HCT116 (cell line): ENCODE data around the gene ACSM4. TPM values are rescaled to one million over a fixed set of nuclear protein-coding genes. Genes with fewer than 3 reads are reported as not detected.

Source experiments
- ATAC-seq: fragments of 200-7000 bp; cut with Tn5 transposase; 2 replicates; pipeline ENCODE4 v1.9.1; 2020; ENCODE audit warnings: mild to moderate bottlenecking, moderate library complexity
- BruUV-seq: library from RNA; stranded (reverse); fragments of 400-500 nt; replicated peaks from 2 replicates; lab custom pipeline; 2021; lab: Mats Ljungman, UMichigan
- CTCF ChIA-PET: fragments of 300-600 bp; sonication (Branson Sonifier 250); formaldehyde crosslinking; loops from one replicate; lab custom pipeline; 2021; ENCODE audit warnings: antibody characterized with exemption; lab: Charles Lee
- POLR2A ChIA-PET: fragments of 300-600, 350-600 bp; sonication (Branson Sonifier 250); formaldehyde crosslinking; loops from one replicate; lab custom pipeline; 2021; ENCODE audit warnings: antibody characterized with exemption; lab: Charles Lee
- RAD21 ChIA-PET, 2 experiments: fragments of 300-600 bp; sonication (Branson Sonifier 250); formaldehyde crosslinking; loops; one replicate each; lab custom pipeline; 2023; ENCODE audit warnings: low total read pairs in 2 of 2; ENCODE audit not compliant: uncharacterized antibody in 2 of 2, unreplicated experiment in 2 of 2, low non-redundant PET in 1 of 2; lab: Charles Lee
- DNase-seq: peaks from one replicate; pipeline ENCODE4 v3.0.0-alpha.2; 2010; ENCODE audit warnings: low read depth, low spot score
- H2AFZ ChIP-seq: fragments of 200-600 bp; shearing (Covaris generic), sonication (generic); 2 replicates; pipeline ENCODE4 v1.6.1; 2017; ENCODE audit warnings: low read depth, mixed run types, mixed read lengths, antibody characterized with exemption, low read length; ENCODE audit not compliant: poor library complexity, severe bottlenecking
- H3K27ac ChIP-seq: 2 replicates; pipeline ENCODE4 v1.5.1; 2012; ENCODE audit warnings: low read depth, low read length
- H3K27me3 ChIP-seq: fragments of 200-600 bp; sonication (generic); 2 replicates; pipeline ENCODE4 v1.6.1; 2016; ENCODE audit warnings: mixed run types, low read length, mixed read lengths; ENCODE audit not compliant: insufficient read depth
- H3K36me3 ChIP-seq, 2 experiments: fragments of 200-500 bp in 1 of 2; fragments of 200-600 bp in 1 of 2; sonication (Bioruptor generic) in 1 of 2; sonication (generic) in 1 of 2; 2 replicates each; pipeline versions ENCODE4 v1.5.1 to v1.6.1; 2014 to 2016; ENCODE audit warnings: low read length in 2 of 2, inconsistent platforms in 1 of 2, mixed read lengths in 1 of 2, mixed run types in 1 of 2; ENCODE audit not compliant: insufficient read depth in 2 of 2, control insufficient read depth in 1 of 2
- H3K4me1 ChIP-seq, 2 experiments: fragments of 200-600 bp in 1 of 2; sonication (generic) in 1 of 2; 2 replicates each; pipeline versions ENCODE4 v1.5.1 to v1.6.1; 2012 to 2017; ENCODE audit warnings: low read length in 2 of 2, inconsistent platforms in 1 of 2, mild to moderate bottlenecking in 1 of 2, mixed read lengths in 1 of 2, mixed run types in 1 of 2, moderate library complexity in 1 of 2; ENCODE audit not compliant: insufficient read depth in 2 of 2, control insufficient read depth in 1 of 2
- H3K4me2 ChIP-seq: fragments of 200-600 bp; sonication (generic); 2 replicates; pipeline ENCODE4 v1.6.1; 2017; ENCODE audit warnings: mixed run types, low read length, mixed read lengths
- H3K4me3 ChIP-seq, 2 experiments: fragments of 200-600 bp in 1 of 2; sonication (generic) in 1 of 2; replicated peaks in 1 of 2; 2 replicates each; pipeline ENCODE4 v1.5.1; 2011 to 2016; ENCODE audit warnings: low read length in 2 of 2, control low read depth in 1 of 2, low read depth in 1 of 2, mild to moderate bottlenecking in 1 of 2, mixed read lengths in 1 of 2, mixed run types in 1 of 2
- H3K79me2 ChIP-seq: fragments of 200-600 bp; sonication (generic); 2 replicates; pipeline ENCODE4 v1.6.1; 2017; ENCODE audit warnings: mild to moderate bottlenecking, mixed run types, low read length, moderate library complexity, mixed read lengths; ENCODE audit not compliant: insufficient read depth
- H3K9ac ChIP-seq: fragments of 200-600 bp; sonication (generic); 2 replicates; pipeline ENCODE4 v1.6.1; 2016; ENCODE audit warnings: low read length, mixed read lengths
- H3K9me2 ChIP-seq: fragments of 200-600 bp; sonication (generic), shearing (Covaris generic); 2 replicates; pipeline ENCODE4 v1.6.1; 2017; ENCODE audit warnings: mixed run types, mild to moderate bottlenecking, moderate library complexity; ENCODE audit not compliant: insufficient read depth
- H3K9me3 ChIP-seq, 2 experiments: fragments of 200-500 bp in 1 of 2; fragments of 200-600 bp in 1 of 2; sonication (Bioruptor generic) in 1 of 2; sonication (generic) in 1 of 2; 2 replicates each; pipeline ENCODE4 v1.6.1; 2014 to 2017; ENCODE audit warnings: low read length in 2 of 2, mixed read lengths in 2 of 2, inconsistent platforms in 1 of 2, low read depth in 1 of 2, mild to moderate bottlenecking in 1 of 2, mixed run types in 1 of 2, moderate library complexity in 1 of 2; ENCODE audit not compliant: control insufficient read depth in 1 of 2, insufficient read depth in 1 of 2
- H4K20me1 ChIP-seq: fragments of 200-600 bp; sonication (generic), shearing (Covaris generic); 2 replicates; pipeline ENCODE4 v1.6.1; 2017; ENCODE audit warnings: mixed run types, mild to moderate bottlenecking, moderate library complexity; ENCODE audit not compliant: insufficient read depth
- EGR1 ChIP-seq: IDR thresholded peaks from 2 replicates; pipeline ENCODE4 v1.6.1; 2012; ENCODE audit warnings: low read depth
- ELF1 ChIP-seq: IDR thresholded peaks from 2 replicates; pipeline ENCODE4 v1.6.1; 2012; ENCODE audit warnings: low read depth, borderline replicate concordance
- EZH2phosphoT487 ChIP-seq: fragments of 200-600 bp; IDR thresholded peaks from 2 replicates; pipeline ENCODE4 v1.6.1; 2018; ENCODE audit warnings: antibody characterized with exemption, borderline replicate concordance
- JUND ChIP-seq: IDR thresholded peaks from 2 replicates; pipeline ENCODE4 v1.6.1; 2012
- POLR2A ChIP-seq: IDR thresholded peaks from 2 replicates; pipeline ENCODE4 v1.7.0; 2011; ENCODE audit warnings: borderline replicate concordance; ENCODE audit not compliant: insufficient read depth, insufficient read length; ENCODE audit errors: extremely low read depth
- SIN3A ChIP-seq: IDR thresholded peaks from 2 replicates; pipeline ENCODE4 v1.6.1; 2012; ENCODE audit warnings: low read depth
- SP1 ChIP-seq: IDR thresholded peaks from 2 replicates; pipeline ENCODE4 v1.6.1; 2012; ENCODE audit warnings: low read depth
- SRF ChIP-seq: IDR thresholded peaks from 2 replicates; pipeline ENCODE4 v1.6.1; 2012; ENCODE audit warnings: low read depth
- ZFX ChIP-seq: fragments of 450-650 bp; IDR thresholded peaks from 2 replicates; pipeline ENCODE4 v1.6.1; 2017
- ZNF274 ChIP-seq: fragments of 200-500 bp; sonication (Bioruptor generic); IDR thresholded peaks from 2 replicates; pipeline ENCODE4 v1.6.1; 2014; ENCODE audit warnings: mild to moderate bottlenecking, low read depth, low read length, inconsistent platforms
- intact Hi-C: fragments of 100-400 bp; cut with micrococcal nuclease; formaldehyde crosslinking; loops from 2 replicates; pipeline ENCODE4 v1.10.0; 2022
- total RNA-seq: library from RNA; stranded (reverse); gene quantifications from one replicate; pipeline ENCODE4 v1.2.1, GENCODE V29; 2021; ENCODE audit not compliant: unreplicated experiment
- TF ChIP-seq, protein P1 (sequence below): IDR thresholded peaks from 2 replicates; pipeline ENCODE4 v1.6.1; 2012
- TF ChIP-seq, protein P2 (sequence below): IDR thresholded peaks from 2 replicates; pipeline ENCODE4 v1.6.1; 2012
- TF ChIP-seq, protein P3 (sequence below): IDR thresholded peaks from 2 replicates; pipeline ENCODE4 v1.6.1; 2012; ENCODE audit warnings: low read depth
- TF ChIP-seq, protein P4 (sequence below): IDR thresholded peaks from 2 replicates; pipeline ENCODE4 v1.6.1; 2011; ENCODE audit warnings: mild to moderate bottlenecking, low read length, moderate library complexity; ENCODE audit not compliant: insufficient replicate concordance; ENCODE audit errors: extremely low read depth

Gene ACSM4
- total RNA-seq, 1 experiment from 2014 or later, result not detected

GRCh38 chr12:7375145-7375543, 71.3 kb downstream of the ACSM4 start:
- Histone ChIP-seq H3K4me3 (no peak overlapping the region), H3K9me3 (no peaks in the 10 kb centered on the region), H2AFZ (no peak overlapping the region), H3K36me3 (no peaks in the 10 kb centered on the region), H3K79me2 (no peaks in the 10 kb centered on the region), H3K4me1 (peaks cover 0 to 11% of the 10 kb centered on the region in 2 experiments; a peak in 2 of 4 replicates), H3K27ac (no peak overlapping the region), H3K4me2 (no peak overlapping the region), H3K9me2 (peaks cover 4% of the 10 kb centered on the region; the same call in 1 of the 2 replicates), H3K9ac (no peak overlapping the region), H4K20me1 (no peaks in the 10 kb centered on the region), H3K27me3 (no peaks in the 10 kb centered on the region)
- ATAC-seq, result no peak
- ChIA-PET RAD21 (no interaction called here), CTCF (no interaction called here), POLR2A (no interaction called here)
- DNase-seq, result no peak
- no TSS peak for BruUV-seq
- intact Hi-C loops, result loop anchor here (2.0 kb wide), 1 partner anchor 264 kb away; no protein-coding TSS in a partner anchor
- TF ChIP-seq POLR2A (no peak), SP1 (no peak), ELF1 (no peak), ZFX (no peak), EGR1 (no peak), EZH2phosphoT487 (no peak), ZNF274 (no peak)
- TF ChIP-seq, protein P1, sequence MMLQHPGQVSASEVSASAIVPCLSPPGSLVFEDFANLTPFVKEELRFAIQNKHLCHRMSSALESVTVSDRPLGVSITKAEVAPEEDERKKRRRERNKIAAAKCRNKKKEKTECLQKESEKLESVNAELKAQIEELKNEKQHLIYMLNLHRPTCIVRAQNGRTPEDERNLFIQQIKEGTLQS, result no peak
- TF ChIP-seq, protein P2, sequence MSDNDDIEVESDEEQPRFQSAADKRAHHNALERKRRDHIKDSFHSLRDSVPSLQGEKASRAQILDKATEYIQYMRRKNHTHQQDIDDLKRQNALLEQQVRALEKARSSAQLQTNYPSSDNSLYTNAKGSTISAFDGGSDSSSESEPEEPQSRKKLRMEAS, result no peak

DNA sequence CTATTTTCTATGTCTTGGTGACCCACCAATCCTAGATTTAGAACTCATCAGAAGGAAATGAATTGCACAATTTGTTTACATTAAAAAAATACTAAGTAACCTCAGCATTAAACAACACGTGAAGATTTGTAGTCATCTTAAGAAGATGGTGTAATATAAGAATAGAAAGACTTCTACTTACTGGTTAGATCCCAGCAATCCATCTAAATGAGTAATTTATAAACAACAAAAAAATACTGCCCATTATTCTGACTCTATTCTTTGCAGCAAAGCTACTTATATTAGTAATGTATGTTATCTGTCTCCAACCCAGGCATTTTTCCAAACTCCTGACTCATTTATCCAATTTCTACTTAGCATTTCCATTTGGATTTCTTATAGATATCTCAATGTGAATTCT, 72.3 kb downstream of the ACSM4 start:
- BruUV-seq, result no TSS peak
- intact Hi-C loops, result no loop called here
- ChIA-PET RAD21 (no interaction called here), CTCF (no interaction called here), POLR2A (no interaction called here)
- Histone ChIP-seq H2AFZ (no peak overlapping the region), H3K4me2 (no peak overlapping the region), H3K9ac (no peak overlapping the region), H3K36me3 (no peaks in the 10 kb centered on the region), H3K4me3 (no peak overlapping the region), H3K27ac (no peak overlapping the region), H3K9me2 (peaks cover 4% of the 10 kb centered on the region; the same call in 1 of the 2 replicates), H3K79me2 (no peaks in the 10 kb centered on the region), H3K27me3 (no peaks in the 10 kb centered on the region), H4K20me1 (no peaks in the 10 kb centered on the region), H3K4me1 (peaks cover 0 to 10% of the 10 kb centered on the region in 2 experiments; a peak in 1 of 4 replicates), H3K9me3 (no peaks in the 10 kb centered on the region)
- DNase-seq (no peak), ATAC-seq (no peak)
- TF ChIP-seq ZNF274 (no peak), SRF (no peak), ZFX (no peak), JUND (no peak), POLR2A (no peak), SIN3A (no peak), SP1 (no peak), EGR1 (no peak), EZH2phosphoT487 (no peak)
- TF ChIP-seq, protein P1, result no peak
- TF ChIP-seq, protein P3, sequence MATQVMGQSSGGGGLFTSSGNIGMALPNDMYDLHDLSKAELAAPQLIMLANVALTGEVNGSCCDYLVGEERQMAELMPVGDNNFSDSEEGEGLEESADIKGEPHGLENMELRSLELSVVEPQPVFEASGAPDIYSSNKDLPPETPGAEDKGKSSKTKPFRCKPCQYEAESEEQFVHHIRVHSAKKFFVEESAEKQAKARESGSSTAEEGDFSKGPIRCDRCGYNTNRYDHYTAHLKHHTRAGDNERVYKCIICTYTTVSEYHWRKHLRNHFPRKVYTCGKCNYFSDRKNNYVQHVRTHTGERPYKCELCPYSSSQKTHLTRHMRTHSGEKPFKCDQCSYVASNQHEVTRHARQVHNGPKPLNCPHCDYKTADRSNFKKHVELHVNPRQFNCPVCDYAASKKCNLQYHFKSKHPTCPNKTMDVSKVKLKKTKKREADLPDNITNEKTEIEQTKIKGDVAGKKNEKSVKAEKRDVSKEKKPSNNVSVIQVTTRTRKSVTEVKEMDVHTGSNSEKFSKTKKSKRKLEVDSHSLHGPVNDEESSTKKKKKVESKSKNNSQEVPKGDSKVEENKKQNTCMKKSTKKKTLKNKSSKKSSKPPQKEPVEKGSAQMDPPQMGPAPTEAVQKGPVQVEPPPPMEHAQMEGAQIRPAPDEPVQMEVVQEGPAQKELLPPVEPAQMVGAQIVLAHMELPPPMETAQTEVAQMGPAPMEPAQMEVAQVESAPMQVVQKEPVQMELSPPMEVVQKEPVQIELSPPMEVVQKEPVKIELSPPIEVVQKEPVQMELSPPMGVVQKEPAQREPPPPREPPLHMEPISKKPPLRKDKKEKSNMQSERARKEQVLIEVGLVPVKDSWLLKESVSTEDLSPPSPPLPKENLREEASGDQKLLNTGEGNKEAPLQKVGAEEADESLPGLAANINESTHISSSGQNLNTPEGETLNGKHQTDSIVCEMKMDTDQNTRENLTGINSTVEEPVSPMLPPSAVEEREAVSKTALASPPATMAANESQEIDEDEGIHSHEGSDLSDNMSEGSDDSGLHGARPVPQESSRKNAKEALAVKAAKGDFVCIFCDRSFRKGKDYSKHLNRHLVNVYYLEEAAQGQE, result no peak
- TF ChIP-seq, protein P4, sequence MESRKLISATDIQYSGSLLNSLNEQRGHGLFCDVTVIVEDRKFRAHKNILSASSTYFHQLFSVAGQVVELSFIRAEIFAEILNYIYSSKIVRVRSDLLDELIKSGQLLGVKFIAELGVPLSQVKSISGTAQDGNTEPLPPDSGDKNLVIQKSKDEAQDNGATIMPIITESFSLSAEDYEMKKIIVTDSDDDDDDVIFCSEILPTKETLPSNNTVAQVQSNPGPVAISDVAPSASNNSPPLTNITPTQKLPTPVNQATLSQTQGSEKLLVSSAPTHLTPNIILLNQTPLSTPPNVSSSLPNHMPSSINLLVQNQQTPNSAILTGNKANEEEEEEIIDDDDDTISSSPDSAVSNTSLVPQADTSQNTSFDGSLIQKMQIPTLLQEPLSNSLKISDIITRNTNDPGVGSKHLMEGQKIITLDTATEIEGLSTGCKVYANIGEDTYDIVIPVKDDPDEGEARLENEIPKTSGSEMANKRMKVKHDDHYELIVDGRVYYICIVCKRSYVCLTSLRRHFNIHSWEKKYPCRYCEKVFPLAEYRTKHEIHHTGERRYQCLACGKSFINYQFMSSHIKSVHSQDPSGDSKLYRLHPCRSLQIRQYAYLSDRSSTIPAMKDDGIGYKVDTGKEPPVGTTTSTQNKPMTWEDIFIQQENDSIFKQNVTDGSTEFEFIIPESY, result no peak
